ENCODE data around the gene BCOR. TPM values are rescaled to one million over a fixed set of nuclear protein-coding genes. Genes with fewer than 3 reads are reported as not detected.
A peak's percentile ranks its signal among the peaks of the same experiment; 100 is the strongest.

BCOR gene
- total and polyA plus RNA-seq, 9 of the 15 experiments (the other 6 are each of a cell fraction or from before 2014, with no cell fraction given): 27.5 to 113 (median 37.6) TPM

DNA sequence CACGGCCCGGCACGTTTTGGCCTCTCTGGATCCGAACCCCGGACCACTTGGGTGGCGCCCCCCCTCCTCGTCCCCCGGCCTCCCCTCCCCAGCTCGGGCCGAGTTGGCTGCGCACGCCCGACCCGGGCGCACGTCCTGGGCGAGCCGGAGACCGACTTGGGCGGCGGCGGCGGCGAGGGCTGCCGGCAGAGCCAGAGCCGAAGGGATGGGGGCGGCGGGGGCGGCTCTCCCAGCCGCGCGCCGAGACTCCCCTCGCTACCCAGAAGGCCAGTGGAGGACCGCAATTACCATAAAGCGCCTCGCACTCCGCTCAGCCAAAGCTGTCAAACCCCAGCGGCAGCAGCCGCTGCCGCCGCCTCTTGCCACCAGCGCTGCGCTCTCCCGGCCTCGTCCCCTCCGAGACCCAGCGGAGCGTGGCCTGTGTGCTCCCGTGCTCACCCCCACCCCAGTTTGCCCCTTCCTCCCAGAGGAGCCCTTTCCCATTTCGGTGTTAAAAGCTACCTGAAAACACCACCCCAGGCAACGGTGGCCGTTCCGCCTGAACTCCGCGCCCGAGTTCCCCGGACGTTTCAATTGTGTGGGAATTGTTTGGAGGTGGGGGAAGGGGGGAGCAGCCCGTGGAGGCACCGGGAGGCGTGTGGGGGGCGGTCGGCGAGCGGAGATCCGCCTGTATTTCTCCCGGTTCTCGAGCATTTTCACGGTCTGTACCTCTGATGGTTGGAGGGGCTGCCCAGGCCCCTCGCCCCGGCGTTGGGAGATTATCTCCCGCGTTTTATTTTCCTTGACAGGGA is 701 bp upstream of the BCOR start (continued):
- TF ChIP-seq, protein P1, sequence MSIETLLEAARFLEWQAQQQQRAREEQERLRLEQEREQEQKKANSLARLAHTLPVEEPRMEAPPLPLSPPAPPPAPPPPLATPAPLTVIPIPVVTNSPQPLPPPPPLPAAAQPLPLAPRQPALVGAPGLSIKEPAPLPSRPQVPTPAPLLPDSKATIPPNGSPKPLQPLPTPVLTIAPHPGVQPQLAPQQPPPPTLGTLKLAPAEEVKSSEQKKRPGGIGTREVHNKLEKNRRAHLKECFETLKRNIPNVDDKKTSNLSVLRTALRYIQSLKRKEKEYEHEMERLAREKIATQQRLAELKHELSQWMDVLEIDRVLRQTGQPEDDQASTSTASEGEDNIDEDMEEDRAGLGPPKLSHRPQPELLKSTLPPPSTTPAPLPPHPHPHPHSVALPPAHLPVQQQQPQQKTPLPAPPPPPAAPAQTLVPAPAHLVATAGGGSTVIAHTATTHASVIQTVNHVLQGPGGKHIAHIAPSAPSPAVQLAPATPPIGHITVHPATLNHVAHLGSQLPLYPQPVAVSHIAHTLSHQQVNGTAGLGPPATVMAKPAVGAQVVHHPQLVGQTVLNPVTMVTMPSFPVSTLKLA (conservative IDR thresholded peaks at IDR 0.05): peak; percentile 34 to 53; a peak in 3 of 4 replicates
- TF ChIP-seq TAF15 (IDR thresholded peaks at IDR 0.05; ENCODE audit: low read depth, low read length): no peak
- TF ChIP-seq TAF7 (tag; IDR thresholded peaks at IDR 0.05): no peak
- no peak for TF ChIP-seq ZNF134 (CRISPR knock-in tag; conservative IDR thresholded peaks at IDR 0.05)
- TF ChIP-seq, protein P2, sequence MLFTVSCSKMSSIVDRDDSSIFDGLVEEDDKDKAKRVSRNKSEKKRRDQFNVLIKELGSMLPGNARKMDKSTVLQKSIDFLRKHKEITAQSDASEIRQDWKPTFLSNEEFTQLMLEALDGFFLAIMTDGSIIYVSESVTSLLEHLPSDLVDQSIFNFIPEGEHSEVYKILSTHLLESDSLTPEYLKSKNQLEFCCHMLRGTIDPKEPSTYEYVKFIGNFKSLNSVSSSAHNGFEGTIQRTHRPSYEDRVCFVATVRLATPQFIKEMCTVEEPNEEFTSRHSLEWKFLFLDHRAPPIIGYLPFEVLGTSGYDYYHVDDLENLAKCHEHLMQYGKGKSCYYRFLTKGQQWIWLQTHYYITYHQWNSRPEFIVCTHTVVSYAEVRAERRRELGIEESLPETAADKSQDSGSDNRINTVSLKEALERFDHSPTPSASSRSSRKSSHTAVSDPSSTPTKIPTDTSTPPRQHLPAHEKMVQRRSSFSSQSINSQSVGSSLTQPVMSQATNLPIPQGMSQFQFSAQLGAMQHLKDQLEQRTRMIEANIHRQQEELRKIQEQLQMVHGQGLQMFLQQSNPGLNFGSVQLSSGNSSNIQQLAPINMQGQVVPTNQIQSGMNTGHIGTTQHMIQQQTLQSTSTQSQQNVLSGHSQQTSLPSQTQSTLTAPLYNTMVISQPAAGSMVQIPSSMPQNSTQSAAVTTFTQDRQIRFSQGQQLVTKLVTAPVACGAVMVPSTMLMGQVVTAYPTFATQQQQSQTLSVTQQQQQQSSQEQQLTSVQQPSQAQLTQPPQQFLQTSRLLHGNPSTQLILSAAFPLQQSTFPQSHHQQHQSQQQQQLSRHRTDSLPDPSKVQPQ (CRISPR knock-in tag; IDR thresholded peaks at IDR 0.05; ENCODE audit: borderline replicate concordance): no peak
- TF ChIP-seq, protein P3, sequence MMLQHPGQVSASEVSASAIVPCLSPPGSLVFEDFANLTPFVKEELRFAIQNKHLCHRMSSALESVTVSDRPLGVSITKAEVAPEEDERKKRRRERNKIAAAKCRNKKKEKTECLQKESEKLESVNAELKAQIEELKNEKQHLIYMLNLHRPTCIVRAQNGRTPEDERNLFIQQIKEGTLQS (IDR thresholded peaks at IDR 0.05): no peak
- TF ChIP-seq, protein P3 (CRISPR knock-in tag; conservative IDR thresholded peaks at IDR 0.05): no peak
- no peak for TF ChIP-seq MCM5 (IDR thresholded peaks at IDR 0.05; ENCODE audit: low read depth)
- no peak for TF ChIP-seq ASH1L (IDR thresholded peaks at IDR 0.05; ENCODE audit: borderline replicate concordance, low read depth, partially characterized antibody)
- no peak for TF ChIP-seq ZNF778 (CRISPR knock-in tag; IDR thresholded peaks at IDR 0.05)
- no peak for TF ChIP-seq GTF2A2 (tag; IDR thresholded peaks at IDR 0.05)
- no peak for TF ChIP-seq SIRT6 (IDR thresholded peaks at IDR 0.05; ENCODE audit: low read depth, low read length)
- TF ChIP-seq GATAD2A (IDR thresholded peaks at IDR 0.05): no peak
- TF ChIP-seq, protein P4, sequence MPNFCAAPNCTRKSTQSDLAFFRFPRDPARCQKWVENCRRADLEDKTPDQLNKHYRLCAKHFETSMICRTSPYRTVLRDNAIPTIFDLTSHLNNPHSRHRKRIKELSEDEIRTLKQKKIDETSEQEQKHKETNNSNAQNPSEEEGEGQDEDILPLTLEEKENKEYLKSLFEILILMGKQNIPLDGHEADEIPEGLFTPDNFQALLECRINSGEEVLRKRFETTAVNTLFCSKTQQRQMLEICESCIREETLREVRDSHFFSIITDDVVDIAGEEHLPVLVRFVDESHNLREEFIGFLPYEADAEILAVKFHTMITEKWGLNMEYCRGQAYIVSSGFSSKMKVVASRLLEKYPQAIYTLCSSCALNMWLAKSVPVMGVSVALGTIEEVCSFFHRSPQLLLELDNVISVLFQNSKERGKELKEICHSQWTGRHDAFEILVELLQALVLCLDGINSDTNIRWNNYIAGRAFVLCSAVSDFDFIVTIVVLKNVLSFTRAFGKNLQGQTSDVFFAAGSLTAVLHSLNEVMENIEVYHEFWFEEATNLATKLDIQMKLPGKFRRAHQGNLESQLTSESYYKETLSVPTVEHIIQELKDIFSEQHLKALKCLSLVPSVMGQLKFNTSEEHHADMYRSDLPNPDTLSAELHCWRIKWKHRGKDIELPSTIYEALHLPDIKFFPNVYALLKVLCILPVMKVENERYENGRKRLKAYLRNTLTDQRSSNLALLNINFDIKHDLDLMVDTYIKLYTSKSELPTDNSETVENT (CRISPR knock-in tag; IDR thresholded peaks at IDR 0.05): no peak
- TF ChIP-seq, protein P5, sequence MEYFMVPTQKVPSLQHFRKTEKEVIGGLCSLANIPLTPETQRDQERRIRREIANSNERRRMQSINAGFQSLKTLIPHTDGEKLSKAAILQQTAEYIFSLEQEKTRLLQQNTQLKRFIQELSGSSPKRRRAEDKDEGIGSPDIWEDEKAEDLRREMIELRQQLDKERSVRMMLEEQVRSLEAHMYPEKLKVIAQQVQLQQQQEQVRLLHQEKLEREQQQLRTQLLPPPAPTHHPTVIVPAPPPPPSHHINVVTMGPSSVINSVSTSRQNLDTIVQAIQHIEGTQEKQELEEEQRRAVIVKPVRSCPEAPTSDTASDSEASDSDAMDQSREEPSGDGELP (CRISPR knock-in tag; IDR thresholded peaks at IDR 0.05; ENCODE audit: borderline replicate concordance): peak; percentile 3; the same call in 1 of the 2 replicates
- TF ChIP-seq, protein P6, sequence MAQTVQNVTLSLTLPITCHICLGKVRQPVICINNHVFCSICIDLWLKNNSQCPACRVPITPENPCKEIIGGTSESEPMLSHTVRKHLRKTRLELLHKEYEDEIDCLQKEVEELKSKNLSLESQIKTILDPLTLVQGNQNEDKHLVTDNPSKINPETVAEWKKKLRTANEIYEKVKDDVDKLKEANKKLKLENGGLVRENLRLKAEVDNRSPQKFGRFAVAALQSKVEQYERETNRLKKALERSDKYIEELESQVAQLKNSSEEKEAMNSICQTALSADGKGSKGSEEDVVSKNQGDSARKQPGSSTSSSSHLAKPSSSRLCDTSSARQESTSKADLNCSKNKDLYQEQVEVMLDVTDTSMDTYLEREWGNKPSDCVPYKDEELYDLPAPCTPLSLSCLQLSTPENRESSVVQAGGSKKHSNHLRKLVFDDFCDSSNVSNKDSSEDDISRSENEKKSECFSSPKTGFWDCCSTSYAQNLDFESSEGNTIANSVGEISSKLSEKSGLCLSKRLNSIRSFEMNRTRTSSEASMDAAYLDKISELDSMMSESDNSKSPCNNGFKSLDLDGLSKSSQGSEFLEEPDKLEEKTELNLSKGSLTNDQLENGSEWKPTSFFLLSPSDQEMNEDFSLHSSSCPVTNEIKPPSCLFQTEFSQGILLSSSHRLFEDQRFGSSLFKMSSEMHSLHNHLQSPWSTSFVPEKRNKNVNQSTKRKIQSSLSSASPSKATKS (CRISPR knock-in tag; IDR thresholded peaks at IDR 0.05): no peak
- TF ChIP-seq ZZZ3 (IDR thresholded peaks at IDR 0.05): no peak
